GM23338 (cell line): Measurements from ENCODE around the gene SCAMP1. TPM values are rescaled to one million over a fixed set of nuclear protein-coding genes. Genes with fewer than 3 reads are reported as not detected.

ENCODE experiments used
- ATAC-seq: fragments of 200-7000 bp; cut with Tn5 transposase; 3 replicates; pipeline ENCODE4 v1.9.1; 2020
- DNase-seq: peaks from one replicate; pipeline ENCODE4 v3.0.0-alpha.2; 2015; ENCODE audit warnings: low spot score
- H2AFZ ChIP-seq: fragments of 200-600 bp; sonication (generic); 2 replicates; pipeline ENCODE4 v1.8.0; 2016; ENCODE audit warnings: antibody characterized with exemption, mild to moderate bottlenecking, moderate library complexity
- H3F3A ChIP-seq: fragments of 200-600 bp; sonication (generic); replicated peaks from 2 replicates; pipeline ENCODE4 v1.8.0; 2017; ENCODE audit warnings: antibody characterized with exemption, mixed run types, low read depth
- H3K27ac ChIP-seq: fragments of 200-600 bp; sonication (generic); 2 replicates; pipeline ENCODE4 v1.6.1; 2016; ENCODE audit warnings: low read depth
- H3K27me3 ChIP-seq: fragments of 200-600 bp; sonication (generic); 2 replicates; pipeline ENCODE4 v1.8.0; 2016; ENCODE audit warnings: mild to moderate bottlenecking, mixed run types, moderate library complexity; ENCODE audit not compliant: insufficient read depth
- H3K36me3 ChIP-seq: fragments of 200-600 bp; sonication (generic); 2 replicates; pipeline ENCODE4 v1.8.0; 2016; ENCODE audit warnings: mild to moderate bottlenecking; ENCODE audit not compliant: insufficient read depth
- H3K4me1 ChIP-seq: fragments of 200-600 bp; sonication (generic); 2 replicates; pipeline ENCODE4 v1.8.0; 2016; ENCODE audit warnings: mild to moderate bottlenecking, moderate library complexity; ENCODE audit not compliant: insufficient read depth
- H3K4me2 ChIP-seq: fragments of 200-600 bp; sonication (generic); 2 replicates; pipeline ENCODE4 v1.7.1; 2017; ENCODE audit warnings: mixed run types
- H3K4me3 ChIP-seq: fragments of 200-600 bp; sonication (generic); 2 replicates; pipeline ENCODE4 v1.6.1; 2016; ENCODE audit warnings: mixed run types
- H3K79me2 ChIP-seq: fragments of 200-600 bp; sonication (generic); replicated peaks from 2 replicates; pipeline ENCODE4 v1.8.0; 2017; ENCODE audit warnings: mild to moderate bottlenecking; ENCODE audit not compliant: insufficient read depth
- H3K9me2 ChIP-seq: fragments of 200-600 bp; sonication (generic); 2 replicates; pipeline ENCODE4 v1.8.0; 2017; ENCODE audit not compliant: insufficient read depth
- H4K20me1 ChIP-seq: fragments of 200-600 bp; sonication (generic); replicated peaks from 2 replicates; pipeline ENCODE4 v1.8.0; 2017; ENCODE audit warnings: mild to moderate bottlenecking; ENCODE audit not compliant: insufficient read depth
- H3K27ac Mint-ChIP-seq: 2 replicates; pipeline ENCODE4 v1.8.0; 2020; ENCODE audit warnings: inconsistent platforms, mild to moderate bottlenecking, moderate library complexity, mixed read lengths
- H3K27me3 Mint-ChIP-seq: 3 replicates; pipeline ENCODE4 v1.8.0; 2022; ENCODE audit warnings: low read depth, mild to moderate bottlenecking, moderate library complexity, mixed read lengths, inconsistent platforms; ENCODE audit not compliant: insufficient read depth, poor library complexity
- H3K36me3 Mint-ChIP-seq: 3 replicates; pipeline ENCODE4 v1.8.0; 2021; ENCODE audit warnings: low read depth, mild to moderate bottlenecking, inconsistent platforms, moderate library complexity, mixed read lengths
- H3K4me1 Mint-ChIP-seq: 3 replicates; pipeline ENCODE4 v1.8.0; 2020; ENCODE audit warnings: mild to moderate bottlenecking, inconsistent platforms, mixed read lengths
- H3K4me3 Mint-ChIP-seq: 3 replicates; pipeline ENCODE4 v1.8.0; 2021; ENCODE audit warnings: moderate library complexity, mild to moderate bottlenecking, inconsistent platforms, mixed read lengths
- H3K9me3 Mint-ChIP-seq: 3 replicates; pipeline ENCODE4 v1.8.0; 2020; ENCODE audit warnings: moderate library complexity, mild to moderate bottlenecking, inconsistent platforms, mixed read lengths
- CREB1 ChIP-seq: fragments of 250-450 bp; sonication (Bioruptor Pico); IDR thresholded peaks from 2 replicates; pipeline ENCODE4 v1.5.0; 2020; ENCODE audit warnings: low read depth, mild to moderate bottlenecking, moderate library complexity
- EZH2phosphoT487 ChIP-seq: fragments of 200-600 bp; sonication (generic); IDR thresholded peaks from one replicate; pipeline ENCODE4 v1.8.1; 2018; ENCODE audit warnings: antibody characterized with exemption; ENCODE audit not compliant: unreplicated experiment
- NANOG ChIP-seq: IDR thresholded peaks from 2 replicates; pipeline ENCODE4 v1.6.1; 2016; ENCODE audit warnings: antibody characterized with exemption, borderline replicate concordance
- REST ChIP-seq: IDR thresholded peaks from one replicate; pipeline ENCODE4 v1.6.1; 2018; ENCODE audit warnings: antibody characterized with exemption; ENCODE audit not compliant: unreplicated experiment
- ZNF331 ChIP-seq: fragments of 250-450 bp; sonication (Bioruptor Pico); IDR thresholded peaks from 2 replicates; pipeline ENCODE4 v1.5.0; 2020; ENCODE audit warnings: low read depth, mild to moderate bottlenecking, moderate library complexity
- ZNF462 ChIP-seq: fragments of 250-450 bp; sonication (Bioruptor Pico); IDR thresholded peaks from 2 replicates; pipeline ENCODE4 v1.5.0; 2020; ENCODE audit warnings: mild to moderate bottlenecking, moderate library complexity
- polyA plus RNA-seq: library from polyadenylated mRNA; unstranded; fragments of >200 nt; fragmentation: Nextera tagmentation; extraction: Ambion mirVana; gene quantifications from 2 replicates; pipeline ENCODE4 v1.2.1, GENCODE V29; 2016
- total RNA-seq: library from RNA; depleted of rRNA; stranded (reverse); fragments of >200 nt; shearing (Covaris generic); gene quantifications from 2 replicates; pipeline ENCODE4 v1.2.3, GENCODE V29; 2014

SCAMP1 gene
- total and polyA plus RNA-seq, 2 experiments from 2014 or later, result 26.8 to 53.9 TPM

- TF ChIP-seq ZNF462 (CRISPR knock-in tag) (no peak), CREB1 (CRISPR knock-in tag) (no peak), NANOG (no peak)
These were observed 37.4 kb downstream of the SCAMP1 start (continued) for GRCh38 chr5:78397831-78398230.

- Histone ChIP-seq H3K27ac (no peak overlapping the region), H3K36me3 (no peaks in the 10 kb centered on the region), H3K27me3 (no peaks in the 10 kb centered on the region), H3K79me2 (peaks cover 29% of the 10 kb centered on the region), H2AFZ (no peak overlapping the region), H4K20me1 (no peaks in the 10 kb centered on the region; the same call in 1 of the 2 replicates), H3K4me2 (no peak overlapping the region), H3K4me1 (no peaks in the 10 kb centered on the region), H3K4me3 (no peak overlapping the region), H3F3A (no peaks in the 10 kb centered on the region), H3K9me2 (no peaks in the 10 kb centered on the region)
- no peak for DNase-seq
- H3K4me1 Mint-ChIP-seq, result no peaks in the 10 kb centered on the region
- no peak for ATAC-seq
- H3K27me3 Mint-ChIP-seq, result no peaks in the 10 kb centered on the region
- no peak overlapping the region for H3K4me3 Mint-ChIP-seq
- H3K9me3 Mint-ChIP-seq, result no peaks in the 10 kb centered on the region
- no peaks in the 10 kb centered on the region; the same call in 2 of the 3 replicates for H3K36me3 Mint-ChIP-seq
- H3K27ac Mint-ChIP-seq, result no peak overlapping the region
- no peak for TF ChIP-seq ZNF331
- no peak for TF ChIP-seq REST
- TF ChIP-seq EZH2phosphoT487, result no peak
- no peak for TF ChIP-seq ZNF462 (CRISPR knock-in tag)
These were observed 38.7 kb downstream of the SCAMP1 start for GRCh38 chr5:78399116-78399515.
